ENCODE measurements around the gene LINC00237. TPM values are rescaled to one million over a fixed set of nuclear protein-coding genes. Genes with fewer than 3 reads are reported as not detected.

LINC00237 gene
- total RNA-seq, result not detected in 2 replicates

DNA sequence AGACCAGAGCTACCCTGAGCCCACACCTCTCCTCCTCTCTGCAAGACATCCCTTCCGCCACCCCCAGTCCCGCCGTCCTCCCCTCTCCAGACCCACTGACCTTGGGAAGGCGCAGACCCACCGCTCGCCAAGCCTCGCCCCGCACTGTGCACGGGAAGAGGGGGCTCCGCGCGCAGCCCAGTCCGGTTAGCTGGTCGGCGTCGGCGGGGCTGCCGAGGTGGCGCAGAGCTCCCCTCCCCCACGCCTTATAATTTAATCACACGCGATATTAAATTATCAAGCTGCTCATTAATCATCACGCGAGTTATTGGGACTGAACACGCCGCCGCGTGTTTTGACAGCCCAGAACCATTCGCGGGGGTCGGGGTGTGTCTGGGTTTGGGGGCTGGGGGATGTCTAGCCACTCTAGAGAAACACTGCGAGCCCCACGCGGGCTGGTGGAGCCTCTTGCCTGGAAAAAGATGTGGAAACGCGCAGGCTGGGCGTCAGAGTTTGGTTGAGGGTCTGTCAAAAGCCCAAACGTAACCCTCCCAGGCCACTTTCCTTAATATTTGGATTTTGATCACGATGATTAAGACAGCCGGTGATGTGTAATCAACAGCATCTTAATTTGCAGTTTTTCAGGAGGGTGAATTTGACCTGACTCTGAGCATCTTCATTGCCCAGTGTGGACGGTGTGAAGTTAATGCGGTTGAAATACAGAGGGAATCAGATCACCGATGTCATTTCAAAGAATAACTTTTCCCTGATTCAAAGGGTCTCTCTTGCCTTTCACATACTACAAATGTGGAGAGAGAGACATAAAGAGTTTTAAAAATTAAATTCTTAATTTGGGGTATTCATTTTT is at the start of gene LINC00237:
Gene LINC00237, minus strand, starts transcription at position 188 of the 847 bp plus-strand sequence.

DNA sequence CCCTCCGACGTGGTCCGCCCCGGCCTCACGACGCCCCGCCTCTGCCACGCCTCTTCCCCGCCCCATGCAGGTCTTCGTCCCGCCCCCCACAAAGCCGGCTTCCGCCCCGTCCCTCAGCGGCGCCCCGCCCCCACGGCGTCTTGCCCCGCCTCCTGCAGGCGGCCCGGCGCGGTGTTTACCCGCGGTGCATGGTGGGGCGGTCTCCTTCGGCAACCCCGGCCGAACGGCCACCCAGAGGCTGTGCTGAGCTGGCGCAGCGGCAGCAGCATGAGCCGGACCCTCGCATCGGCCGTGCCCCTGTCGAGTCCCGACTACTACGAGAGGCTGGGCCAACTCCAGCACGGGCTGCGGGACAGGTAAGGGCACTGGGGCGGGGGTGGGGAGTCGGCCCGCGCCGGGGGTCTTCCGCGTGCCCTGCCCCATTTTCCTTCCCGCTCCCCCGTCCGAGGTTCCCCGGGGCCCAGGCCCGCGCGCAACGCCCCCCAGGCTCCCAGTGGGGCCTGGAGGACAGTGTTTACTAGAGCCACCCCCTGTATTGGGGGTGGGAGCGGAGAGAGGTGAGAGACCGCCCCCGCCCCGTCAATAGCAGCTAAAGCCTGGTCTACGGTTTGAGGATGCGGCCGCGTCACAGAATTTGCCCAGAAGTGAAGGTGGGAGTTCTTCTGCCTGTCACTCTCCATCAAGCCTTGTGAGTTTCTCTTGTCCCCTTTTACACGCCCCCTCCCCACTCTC is 19.9 kb upstream of the LINC00237 start, which contains the start of gene KIZ:
Gene KIZ, plus strand, starts transcription at position 234 of the 732 bp plus-strand sequence. Its CDS starts 34 bp downstream, at position 268.

Small RNAs within 50 kb of the gene (small RNA-seq; reads per million reads assigned to genes)
- gene RNA5SP477, result not detected

Other genes with a start within 250 kb of the LINC00237 start
- 44.3 and 56.8 TPM in 2 replicates for gene KIZ, start 19.7 kb upstream of the LINC00237 start, total RNA-seq
- gene XRN2, start 197.0 kb upstream of the LINC00237 start, total RNA-seq, result 103 and 124 TPM in 2 replicates